NCI-H1105 treated with DMSO at 0.1 percent for 48 hours (cell line): ENCODE results near the gene LRIG2.

Experiments
- DNase-seq: peaks from one replicate; lab custom pipeline; 2025; lab: John Stamatoyannopoulos, UW

The LRIG2 gene

GRCh38 chr1:113170519-113170918 lies 97.5 kb downstream of the LRIG2 start:
- DNase-seq = no peak

GRCh38 chr1:113178106-113178505 lies 105.1 kb downstream of the LRIG2 start:
- no peak for DNase-seq

DNA sequence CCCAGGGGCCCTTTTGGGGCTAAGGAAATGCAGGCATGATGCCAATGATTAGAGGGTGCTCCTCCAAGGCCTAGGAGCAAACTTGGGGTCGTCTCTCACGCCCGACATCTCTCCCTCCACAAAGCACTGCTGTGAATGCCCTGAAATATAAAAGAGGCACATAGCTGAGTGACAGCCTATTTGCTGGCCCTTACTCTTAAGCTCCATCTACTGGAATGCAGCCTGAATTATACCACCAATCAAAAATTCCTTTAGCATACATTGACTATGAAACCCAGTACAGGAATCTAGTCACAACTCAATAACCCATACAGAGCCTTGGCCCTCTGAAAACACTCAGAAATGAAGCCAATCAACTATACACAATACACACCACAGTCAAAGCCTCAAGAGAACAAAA lies 105.5 kb downstream of the LRIG2 start:
- DNase-seq = no peak
